ENCODE data around the gene C1orf159. TPM values are rescaled to one million over a fixed set of nuclear protein-coding genes. Genes with fewer than 3 reads are reported as not detected.

C1orf159 gene
- total and polyA plus RNA-seq, 2 of the 8 experiments (the other 6 are each of a cell fraction or from before 2014, with no cell fraction given), result 10.0 to 10.9 TPM

- Histone ChIP-seq H2BK12ac (ENCODE audit: low read depth, low read length) (no peak overlapping the region), H3K27me3 (replicated peaks in 1 of 4; ENCODE audit: control insufficient read depth in 3 of 4, extremely low read depth in 1 of 4, insufficient read depth in 3 of 4, low read length in 3 of 4) (peaks cover 0 to 41% (median 30%) of the 10 kb centered on the region in 4 experiments; a peak in 5 of 7 replicates), H3K56ac (replicated peaks; ENCODE audit: insufficient read length, low read depth, low read length) (no peak overlapping the region), H3K79me2 (ENCODE audit: control insufficient read depth in 1 of 2, insufficient read depth in 2 of 2, low read length in 2 of 2) (no peaks in the 10 kb centered on the region), H3K4me2 (ENCODE audit: insufficient read depth in 1 of 2, low read depth in 2 of 2, low read length in 2 of 2) (no peak overlapping the region; a peak in 1 of 4 replicates), H4K8ac (ENCODE audit: extremely low read depth, insufficient read depth, low read length) (no peak overlapping the region), H2AFZ (ENCODE audit: low read length) (no peak overlapping the region), H4K91ac (replicated peaks; ENCODE audit: insufficient read length, low read length) (no peak overlapping the region), H4K20me1 (replicated peaks in 1 of 2; ENCODE audit: control insufficient read depth in 1 of 2, insufficient read depth in 2 of 2, low read length in 2 of 2) (peaks cover 53 to 68% of the 10 kb centered on the region in 2 experiments), H3K79me1 (ENCODE audit: low read depth, low read length) (peaks cover 5% of the 10 kb centered on the region; the same call in 1 of the 2 replicates), H3K23me2 (ENCODE audit: low read depth, low read length) (peaks cover 13% of the 10 kb centered on the region; the same call in 1 of the 2 replicates), H2BK5ac (ENCODE audit: low read depth, low read length) (no peak overlapping the region), H3K4me1 (replicated peaks in 1 of 4; ENCODE audit: control insufficient read depth in 3 of 4, insufficient read depth in 4 of 4, low read length in 3 of 4) (peaks cover 0 to 17% (median 4%) of the 10 kb centered on the region in 4 experiments; a peak in 5 of 7 replicates), H3K27ac (ENCODE audit: low read depth, low read length) (no peak overlapping the region), H3K9me3 (ENCODE audit: insufficient read depth in 2 of 2, low read depth in 1 of 2, low read length in 1 of 2) (no peaks in the 10 kb centered on the region), H3K36me3 (ENCODE audit: control insufficient read depth in 2 of 4, insufficient read depth in 4 of 4, low read length in 3 of 4) (peaks cover 0 to 19% (median 1%) of the 10 kb centered on the region in 4 experiments; a peak in 2 of 8 replicates), H2BK120ac (replicated peaks; ENCODE audit: low read depth, low read length) (no peak overlapping the region), H2BK15ac (ENCODE audit: low read length) (no peak overlapping the region), H2AK5ac (ENCODE audit: low read depth, low read length) (no peak overlapping the region), H3K9ac (replicated peaks in 1 of 4; ENCODE audit: extremely low read depth in 1 of 4, low read depth in 3 of 4, low read length in 3 of 4) (no peak overlapping the region), H3K14ac (ENCODE audit: insufficient read length) (no peak overlapping the region), H2BK20ac (ENCODE audit: low read length) (no peak overlapping the region), H3K4ac (replicated peaks; ENCODE audit: insufficient read length, low read depth, low read length) (no peak overlapping the region), H3K4me3 (ENCODE audit: extremely low read depth in 1 of 4, insufficient read depth in 2 of 4, low read depth in 3 of 4, low read length in 4 of 4) (no peak overlapping the region), H4K5ac (ENCODE audit: insufficient read length, low read depth, low read length) (no peak overlapping the region), H3K18ac (ENCODE audit: extremely low read depth, low read length) (no peak overlapping the region), H3K23ac (ENCODE audit: insufficient read length) (no peak overlapping the region)
- no peak for DNase-seq (ENCODE audit: low read depth in 1 of 2, low spot score in 2 of 2)
- 82% methylated on average over 5 of the region's 6 CpGs; no CpG with 5 or more reads in 1 of the 2 experiments for WGBS, 2 experiments (ENCODE audit: extremely low coverage in 1 of 2, insufficient coverage in 1 of 2, insufficient read length in 1 of 2, insufficient replicate concordance in 2 of 2, low coverage in 1 of 2, low lambda C conversion rate in 2 of 2, missing lambda C conversion rate in 1 of 2)
- peak; percentile 5 for TF ChIP-seq EZH2 (IDR thresholded peaks at IDR 0.05; ENCODE audit: low read depth, low read length, severe bottlenecking)
- TF ChIP-seq E2F6 (IDR thresholded peaks at IDR 0.05), result no peak
- no peak for TF ChIP-seq BCL11A (IDR thresholded peaks at IDR 0.05; ENCODE audit: low read depth in 2 of 2, low read length in 2 of 2)
- TF ChIP-seq CEBPB (IDR thresholded peaks at IDR 0.05; ENCODE audit: low read depth, low read length), result no peak
- ChIA-PET POLR2A (ENCODE audit: partially characterized antibody) (interaction anchor here (0.5 to 10.9 kb wide), 12 partner anchors 7 to 230 kb away, joined by 3 to 245 read pairs (median 6); partner anchors contain the start of genes AGRN and ISG15), CTCF (ENCODE audit: partially characterized antibody) (interaction anchor here (0.6 to 5.8 kb wide), 10 partner anchors 21 to 212 kb away, joined by 3 to 70 read pairs (median 4); partner anchors contain the start of gene ISG15)
- no peak for FAIRE-seq
Observed at GRCh38 chr1:1038694-1039093, 77.2 kb downstream of the C1orf159 start.

Measured in H1 (cell line).